HepG2 (cell line): Measurements from ENCODE around the gene TMEM204. TPM values are rescaled to one million over a fixed set of nuclear protein-coding genes. Genes with fewer than 3 reads are reported as not detected.
A peak's percentile ranks its signal among the peaks of the same experiment; 100 is the strongest.

Source experiments
- BCLAF1 ChIP-seq: fragments of 450-650 bp; IDR thresholded peaks from 2 replicates; pipeline ENCODE4 v1.6.1; 2017; ENCODE audit warnings: mild to moderate bottlenecking
- BRF2 ChIP-seq: sonication (generic); formaldehyde crosslinking; IDR thresholded peaks from 2 replicates; pipeline ENCODE4 v1.8.1; 2022; ENCODE audit warnings: mild to moderate bottlenecking, missing genetic modification reagents
- FLYWCH1 ChIP-seq: sonication (generic); formaldehyde crosslinking; IDR thresholded peaks from 2 replicates; pipeline ENCODE4 v1.8.1; 2023; ENCODE audit warnings: mild to moderate bottlenecking, missing genetic modification reagents
- HNF4A ChIP-seq: sonication (generic); formaldehyde crosslinking; IDR thresholded peaks from 2 replicates; pipeline ENCODE4 v1.4.0; 2020; ENCODE audit warnings: missing genetic modification reagents
- KDM2A ChIP-seq: sonication (generic); formaldehyde crosslinking; IDR thresholded peaks from 2 replicates; pipeline ENCODE4 v1.4.0; 2020; ENCODE audit warnings: low read depth, missing genetic modification reagents, borderline replicate concordance
- KLF9 ChIP-seq: IDR thresholded peaks from 2 replicates; pipeline ENCODE4 v1.6.1; 2016; ENCODE audit warnings: low read depth
- KMT2A ChIP-seq: sonication (generic); formaldehyde crosslinking; IDR thresholded peaks from 2 replicates; pipeline ENCODE4 v1.4.0; 2020; ENCODE audit warnings: missing genetic modification reagents
- NPAS2 ChIP-seq: sonication (generic); formaldehyde crosslinking; IDR thresholded peaks from 2 replicates; pipeline ENCODE4 v1.8.0; 2022; ENCODE audit warnings: mild to moderate bottlenecking, missing genetic modification reagents, borderline replicate concordance
- PAF1 ChIP-seq: IDR thresholded peaks from 2 replicates; pipeline ENCODE4 v1.6.1; 2016; ENCODE audit warnings: missing genetic modification reagents, missing compliant biosample characterization
- PCBP1 ChIP-seq: fragments of 200-400 bp; formaldehyde crosslinking; IDR thresholded peaks from 2 replicates; pipeline ENCODE4 v1.6.1; 2017; ENCODE audit warnings: mild to moderate bottlenecking, low read depth, low read length, borderline replicate concordance
- PTBP1 ChIP-seq: fragments of 200-400 bp; formaldehyde crosslinking; IDR thresholded peaks from 2 replicates; pipeline ENCODE4 v1.6.1; 2018; ENCODE audit warnings: low read length, low read depth; ENCODE audit not compliant: poor library complexity, severe bottlenecking
- RBM39 ChIP-seq: fragments of 200-400 bp; formaldehyde crosslinking; IDR thresholded peaks from one replicate; pipeline ENCODE4 v1.6.1; 2018; ENCODE audit warnings: antibody characterized with exemption, mild to moderate bottlenecking, low read depth, low read length; ENCODE audit not compliant: poor library complexity, severe bottlenecking
- SMARCC2 ChIP-seq: fragments of 450-650 bp; IDR thresholded peaks from 2 replicates; pipeline ENCODE4 v1.6.1; 2017; ENCODE audit warnings: antibody characterized with exemption, mild to moderate bottlenecking
- TEF ChIP-seq: sonication (generic); formaldehyde crosslinking; IDR thresholded peaks from 2 replicates; pipeline ENCODE4 v1.5.0; 2020; ENCODE audit warnings: missing genetic modification reagents
- XBP1 ChIP-seq: sonication (generic); formaldehyde crosslinking; IDR thresholded peaks from 2 replicates; pipeline ENCODE4 v1.5.0; 2020; ENCODE audit warnings: missing genetic modification reagents
- ZBTB42 ChIP-seq: sonication (generic); formaldehyde crosslinking; IDR thresholded peaks from 2 replicates; pipeline ENCODE4 v1.5.0; 2020; ENCODE audit warnings: mild to moderate bottlenecking, missing genetic modification reagents
- ZNF225 ChIP-seq: sonication (generic); formaldehyde crosslinking; IDR thresholded peaks from 2 replicates; pipeline ENCODE4 v1.4.0; 2020; ENCODE audit warnings: mild to moderate bottlenecking, missing genetic modification reagents
- ZNF878 ChIP-seq: sonication (generic); formaldehyde crosslinking; IDR thresholded peaks from 2 replicates; pipeline ENCODE4 v1.8.1; 2023; ENCODE audit warnings: mild to moderate bottlenecking, missing genetic modification reagents, moderate library complexity
- ZSCAN25 ChIP-seq: sonication (generic); formaldehyde crosslinking; IDR thresholded peaks from 2 replicates; pipeline ENCODE4 v1.8.0; 2022; ENCODE audit warnings: mild to moderate bottlenecking, missing genetic modification reagents
- polyA plus RNA-seq, 8 experiments: library from polyadenylated mRNA; depleted of rRNA in 3 of 8; stranded (reverse) in 7 of 8; unstranded in 1 of 8; fragments of >200 nt; fragmentation: Illumina TruSeq in 4 of 8; extraction: Trizol in 4 of 8; gene quantifications; 2 replicates each; pipeline versions ENCODE4 v1.2.1 to v1.2.3, GENCODE V29; 2011 to 2016; ENCODE audit warnings: low read depth in 4 of 8, missing spikeins in 1 of 8, mixed read lengths in 1 of 8; ENCODE audit not compliant: insufficient read depth in 1 of 8
- total RNA-seq, 5 experiments: library from RNA; depleted of rRNA; stranded (reverse); fragments of >200 nt; fragmentation: Illumina TruSeq; extraction: Trizol; gene quantifications; 2 replicates each; pipeline ENCODE4 v1.2.3, GENCODE V29; 2016; ENCODE audit warnings: low read depth in 1 of 5
- TF ChIP-seq, protein P1 (sequence below): sonication (generic); formaldehyde crosslinking; IDR thresholded peaks from 2 replicates; pipeline ENCODE4 v1.5.1; 2020; ENCODE audit warnings: missing genetic modification reagents, mild to moderate bottlenecking, borderline replicate concordance
- TF ChIP-seq, protein P2 (sequence below): sonication (generic); formaldehyde crosslinking; IDR thresholded peaks from 2 replicates; pipeline ENCODE4 v1.4.0; 2020; ENCODE audit warnings: low read depth, mild to moderate bottlenecking, missing genetic modification reagents
- TF ChIP-seq, protein P3 (sequence below): sonication (generic); formaldehyde crosslinking; conservative IDR thresholded peaks from 2 replicates; pipeline ENCODE4 v1.5.0; 2020; ENCODE audit warnings: missing genetic modification reagents

TMEM204 gene
- total and polyA plus RNA-seq, 2 of the 13 experiments (the other 11 are each of a cell fraction or from before 2014, with no cell fraction given): not detected

DNA sequence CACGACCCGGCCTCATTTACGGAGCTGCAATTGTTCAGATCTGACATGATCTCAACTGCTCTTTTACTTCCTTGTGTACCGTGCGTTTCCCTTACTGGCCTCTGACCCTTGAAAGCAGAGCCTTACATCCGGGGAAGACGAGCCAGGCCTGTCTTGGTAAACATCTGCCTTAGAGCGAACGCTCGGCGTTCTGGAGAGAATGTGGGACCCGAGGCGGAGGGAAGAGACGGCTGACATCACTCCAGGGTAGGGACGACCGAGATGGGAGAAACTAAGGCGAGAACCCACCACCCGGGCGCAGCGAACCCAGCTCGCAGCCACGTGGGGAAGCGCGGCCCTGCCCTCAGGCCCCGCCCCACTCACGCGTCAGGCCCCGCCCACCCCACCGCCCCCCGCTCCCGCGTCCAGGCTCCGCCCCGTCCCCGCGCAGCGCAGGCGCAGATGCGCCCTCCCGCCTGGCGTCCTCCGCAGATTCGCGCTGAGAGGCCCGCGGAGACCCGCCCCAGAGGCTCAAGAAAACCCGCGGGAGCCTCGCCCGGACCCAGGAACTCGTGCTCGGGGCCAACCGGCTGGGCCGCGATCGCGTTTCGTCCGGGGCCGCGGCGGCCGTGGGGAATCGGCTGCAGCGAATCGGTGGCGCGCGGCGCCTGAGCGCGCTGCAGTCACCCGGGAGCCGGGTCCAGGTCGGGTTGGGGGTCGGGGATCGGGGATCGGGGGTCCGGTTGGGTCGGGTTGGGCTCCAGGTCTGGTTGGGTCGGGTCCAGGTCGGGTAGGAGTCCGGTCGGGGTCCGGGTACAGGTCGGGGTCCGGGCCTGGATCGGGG lies 40.3 kb upstream of the TMEM204 start, which contains the start of gene TELO2 (continued):
- TF ChIP-seq BRF2 (CRISPR knock-in tag): no peak
- TF ChIP-seq KMT2A (CRISPR knock-in tag): peak; percentile 72
- TF ChIP-seq ZBTB42: peak; percentile 19; the same call in 1 of the 2 replicates
- TF ChIP-seq, protein P1, sequence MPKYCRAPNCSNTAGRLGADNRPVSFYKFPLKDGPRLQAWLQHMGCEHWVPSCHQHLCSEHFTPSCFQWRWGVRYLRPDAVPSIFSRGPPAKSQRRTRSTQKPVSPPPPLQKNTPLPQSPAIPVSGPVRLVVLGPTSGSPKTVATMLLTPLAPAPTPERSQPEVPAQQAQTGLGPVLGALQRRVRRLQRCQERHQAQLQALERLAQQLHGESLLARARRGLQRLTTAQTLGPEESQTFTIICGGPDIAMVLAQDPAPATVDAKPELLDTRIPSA (CRISPR knock-in tag): no peak
- TF ChIP-seq SMARCC2: no peak
- TF ChIP-seq RBM39: peak; percentile 72
- TF ChIP-seq NPAS2 (CRISPR knock-in tag): no peak
- peak; percentile 65; the same call in 1 of the 2 replicates for TF ChIP-seq ZSCAN25
- TF ChIP-seq ZNF225 (CRISPR knock-in tag): no peak
- TF ChIP-seq, protein P2, sequence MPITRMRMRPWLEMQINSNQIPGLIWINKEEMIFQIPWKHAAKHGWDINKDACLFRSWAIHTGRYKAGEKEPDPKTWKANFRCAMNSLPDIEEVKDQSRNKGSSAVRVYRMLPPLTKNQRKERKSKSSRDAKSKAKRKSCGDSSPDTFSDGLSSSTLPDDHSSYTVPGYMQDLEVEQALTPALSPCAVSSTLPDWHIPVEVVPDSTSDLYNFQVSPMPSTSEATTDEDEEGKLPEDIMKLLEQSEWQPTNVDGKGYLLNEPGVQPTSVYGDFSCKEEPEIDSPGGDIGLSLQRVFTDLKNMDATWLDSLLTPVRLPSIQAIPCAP (CRISPR knock-in tag): no peak
- TF ChIP-seq PAF1: no peak
- TF ChIP-seq PCBP1: no peak
- peak; percentile 39; the same call in 1 of the 2 replicates for TF ChIP-seq KDM2A (CRISPR knock-in tag)
- TF ChIP-seq KLF9: no peak
- no peak for TF ChIP-seq BCLAF1
- no peak for TF ChIP-seq FLYWCH1 (CRISPR knock-in tag)
- no peak for TF ChIP-seq XBP1 (CRISPR knock-in tag)
- TF ChIP-seq TEF (CRISPR knock-in tag): no peak
- TF ChIP-seq, protein P3, sequence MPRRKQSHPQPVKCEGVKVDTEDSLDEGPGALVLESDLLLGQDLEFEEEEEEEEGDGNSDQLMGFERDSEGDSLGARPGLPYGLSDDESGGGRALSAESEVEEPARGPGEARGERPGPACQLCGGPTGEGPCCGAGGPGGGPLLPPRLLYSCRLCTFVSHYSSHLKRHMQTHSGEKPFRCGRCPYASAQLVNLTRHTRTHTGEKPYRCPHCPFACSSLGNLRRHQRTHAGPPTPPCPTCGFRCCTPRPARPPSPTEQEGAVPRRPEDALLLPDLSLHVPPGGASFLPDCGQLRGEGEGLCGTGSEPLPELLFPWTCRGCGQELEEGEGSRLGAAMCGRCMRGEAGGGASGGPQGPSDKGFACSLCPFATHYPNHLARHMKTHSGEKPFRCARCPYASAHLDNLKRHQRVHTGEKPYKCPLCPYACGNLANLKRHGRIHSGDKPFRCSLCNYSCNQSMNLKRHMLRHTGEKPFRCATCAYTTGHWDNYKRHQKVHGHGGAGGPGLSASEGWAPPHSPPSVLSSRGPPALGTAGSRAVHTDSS (CRISPR knock-in tag): no peak
- no peak for TF ChIP-seq HNF4A (CRISPR knock-in tag)
- TF ChIP-seq PTBP1: no peak
- no peak for TF ChIP-seq ZNF878 (CRISPR knock-in tag)
